Measurements from ENCODE around the gene BTNL9. TPM values are rescaled to one million over a fixed set of nuclear protein-coding genes. Genes with fewer than 3 reads are reported as not detected.
A peak's percentile ranks its signal among the peaks of the same experiment; 100 is the strongest.
"Not testable (repeated sequence)": the region's sequence is repeated elsewhere in the genome, so short reads cannot be mapped to it uniquely, and the experiment has no call there.

Gene BTNL9
- total RNA-seq, 1 donor from 2014 or later, result not detected

DNA sequence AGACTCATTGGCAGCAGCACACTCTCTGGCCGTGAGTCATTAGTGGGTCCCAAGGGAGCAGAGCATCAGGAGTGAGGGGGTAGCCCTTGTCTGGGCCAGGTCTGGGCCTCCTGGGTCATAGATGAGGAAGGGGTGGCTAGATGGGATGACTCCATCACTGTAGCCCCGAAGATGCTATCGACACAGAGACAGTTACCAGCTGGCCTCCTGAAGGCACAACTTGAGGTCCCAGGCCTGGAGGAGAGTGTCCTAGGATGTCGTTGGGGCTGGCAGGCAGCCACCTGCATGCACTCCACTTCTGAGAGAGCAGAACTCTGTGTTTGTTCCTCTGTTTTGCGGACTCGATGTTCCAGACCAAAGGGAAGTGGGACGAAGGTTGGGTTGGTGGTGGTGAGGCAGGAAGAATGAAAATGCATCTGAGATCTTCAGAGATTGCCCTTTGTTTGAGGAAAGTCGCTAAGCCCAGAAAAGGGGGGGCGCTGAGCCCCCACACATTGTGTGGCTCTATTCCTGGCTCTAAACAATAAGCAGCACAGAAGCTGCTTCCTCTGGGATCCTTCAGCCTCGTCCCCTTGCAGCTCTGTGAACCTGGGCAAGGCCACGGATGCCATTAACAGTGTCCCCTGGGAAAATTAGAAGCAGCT is 4.7 kb downstream of the BTNL9 start:
- FAIRE-seq (no peak), DNase-seq (ENCODE audit: low read depth) (no peak)
- H3K4me3 ChIP-seq (ENCODE audit: low read depth, low read length), result no peak overlapping the region
- TF ChIP-seq, protein P1, sequence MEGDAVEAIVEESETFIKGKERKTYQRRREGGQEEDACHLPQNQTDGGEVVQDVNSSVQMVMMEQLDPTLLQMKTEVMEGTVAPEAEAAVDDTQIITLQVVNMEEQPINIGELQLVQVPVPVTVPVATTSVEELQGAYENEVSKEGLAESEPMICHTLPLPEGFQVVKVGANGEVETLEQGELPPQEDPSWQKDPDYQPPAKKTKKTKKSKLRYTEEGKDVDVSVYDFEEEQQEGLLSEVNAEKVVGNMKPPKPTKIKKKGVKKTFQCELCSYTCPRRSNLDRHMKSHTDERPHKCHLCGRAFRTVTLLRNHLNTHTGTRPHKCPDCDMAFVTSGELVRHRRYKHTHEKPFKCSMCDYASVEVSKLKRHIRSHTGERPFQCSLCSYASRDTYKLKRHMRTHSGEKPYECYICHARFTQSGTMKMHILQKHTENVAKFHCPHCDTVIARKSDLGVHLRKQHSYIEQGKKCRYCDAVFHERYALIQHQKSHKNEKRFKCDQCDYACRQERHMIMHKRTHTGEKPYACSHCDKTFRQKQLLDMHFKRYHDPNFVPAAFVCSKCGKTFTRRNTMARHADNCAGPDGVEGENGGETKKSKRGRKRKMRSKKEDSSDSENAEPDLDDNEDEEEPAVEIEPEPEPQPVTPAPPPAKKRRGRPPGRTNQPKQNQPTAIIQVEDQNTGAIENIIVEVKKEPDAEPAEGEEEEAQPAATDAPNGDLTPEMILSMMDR (IDR thresholded peaks at IDR 0.05; ENCODE audit: insufficient read depth, low read length, severe bottlenecking), result no peak
- no peaks in the 10 kb centered on the region for H3K36me3 ChIP-seq (ENCODE audit: control insufficient read depth, insufficient read depth, low read length)
- H3K27me3 ChIP-seq (ENCODE audit: control insufficient read depth, insufficient read depth, low read length), result no peaks in the 10 kb centered on the region

DNA sequence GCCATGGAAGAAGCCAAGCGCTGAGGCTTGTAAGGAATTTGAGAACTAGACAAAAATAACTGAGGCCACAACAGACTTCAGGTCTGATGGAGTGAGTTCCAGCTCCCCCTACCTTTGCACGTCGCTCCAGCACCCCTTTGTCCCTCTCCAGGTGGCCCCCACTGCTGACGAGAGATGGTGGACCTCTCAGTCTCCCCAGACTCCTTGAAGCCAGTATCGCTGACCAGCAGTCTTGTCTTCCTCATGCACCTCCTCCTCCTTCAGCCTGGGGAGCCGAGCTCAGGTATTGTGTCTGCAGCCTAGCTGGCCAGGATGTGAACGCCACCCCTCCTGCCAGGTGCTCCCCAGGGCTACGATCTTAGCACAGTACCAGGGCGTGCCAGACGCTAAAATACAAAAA is 5.2 kb downstream of the BTNL9 start:
- DNase-seq (ENCODE audit: low read depth) (no peak), FAIRE-seq (no peak)
- TF ChIP-seq, protein P1 (IDR thresholded peaks at IDR 0.05; ENCODE audit: insufficient read depth, low read length, severe bottlenecking), result no peak
- H3K4me3 ChIP-seq (ENCODE audit: low read depth, low read length), result no peak overlapping the region
- no peaks in the 10 kb centered on the region for H3K27me3 ChIP-seq (ENCODE audit: control insufficient read depth, insufficient read depth, low read length)
- H3K36me3 ChIP-seq (ENCODE audit: control insufficient read depth, insufficient read depth, low read length), result no peaks in the 10 kb centered on the region

DNA sequence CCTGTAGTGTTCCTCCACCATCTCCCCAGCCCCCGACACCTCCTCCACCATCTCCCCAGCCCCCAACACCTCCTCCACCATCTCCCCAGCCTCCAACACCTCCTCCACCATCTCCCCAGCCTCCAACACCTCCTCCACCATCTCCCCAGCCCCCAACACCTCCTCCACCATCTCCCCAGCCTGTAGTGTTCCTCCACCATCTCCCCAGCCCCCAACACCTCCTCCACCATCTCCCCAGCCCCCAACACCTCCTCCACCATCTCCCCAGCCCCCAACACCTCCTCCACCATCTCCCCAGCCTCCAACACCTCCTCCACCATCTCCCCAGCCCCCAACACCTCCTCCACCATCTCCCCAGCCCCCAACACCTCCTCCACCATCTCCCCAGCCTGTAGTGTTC is 5.8 kb downstream of the BTNL9 start:
- H3K36me3 ChIP-seq (ENCODE audit: control insufficient read depth, insufficient read depth, low read length); H3K4me3 ChIP-seq (ENCODE audit: low read depth, low read length); H3K27me3 ChIP-seq (ENCODE audit: control insufficient read depth, insufficient read depth, low read length); DNase-seq (ENCODE audit: low read depth): not testable (repeated sequence)
- FAIRE-seq, result peak; percentile 83

DNA sequence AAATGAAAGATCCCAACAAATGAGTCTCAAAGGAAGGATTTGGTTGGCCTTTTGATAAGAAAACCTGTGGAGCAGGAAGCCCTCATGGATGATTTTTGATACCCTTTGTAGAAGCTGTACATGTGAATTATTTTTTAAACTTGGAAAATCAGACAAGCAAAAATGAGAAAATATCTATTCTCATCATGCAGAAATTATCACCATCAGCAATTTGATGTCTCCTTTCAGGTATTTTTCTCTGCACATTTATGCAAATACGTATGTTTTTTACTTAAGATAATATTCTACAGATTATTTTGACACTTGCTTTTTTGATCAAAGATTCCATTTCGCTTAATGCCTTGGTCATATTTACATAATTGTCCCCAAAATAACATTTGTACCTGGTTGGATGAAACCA is 7.2 kb downstream of the BTNL9 start:
- Histone ChIP-seq H3K27me3 (ENCODE audit: control insufficient read depth, insufficient read depth, low read length) (peaks cover 2% of the 10 kb centered on the region), H3K36me3 (ENCODE audit: control insufficient read depth, insufficient read depth, low read length) (no peaks in the 10 kb centered on the region), H3K4me3 (ENCODE audit: low read depth, low read length) (no peak overlapping the region)
- FAIRE-seq (no peak), DNase-seq (ENCODE audit: low read depth) (no peak)
- TF ChIP-seq, protein P1 (IDR thresholded peaks at IDR 0.05; ENCODE audit: insufficient read depth, low read length, severe bottlenecking), result no peak

DNA sequence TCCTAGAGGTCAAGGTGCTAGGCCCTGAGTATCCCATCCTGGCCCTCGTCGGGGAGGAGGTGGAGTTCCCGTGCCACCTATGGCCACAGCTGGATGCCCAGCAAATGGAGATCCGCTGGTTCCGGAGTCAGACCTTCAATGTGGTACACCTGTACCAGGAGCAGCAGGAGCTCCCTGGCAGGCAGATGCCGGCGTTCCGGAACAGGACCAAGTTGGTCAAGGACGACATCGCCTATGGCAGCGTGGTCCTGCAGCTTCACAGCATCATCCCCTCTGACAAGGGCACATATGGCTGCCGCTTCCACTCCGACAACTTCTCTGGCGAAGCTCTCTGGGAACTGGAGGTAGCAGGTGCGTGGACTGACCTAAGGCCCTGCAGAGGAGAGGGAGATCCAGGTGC is 7.9 kb downstream of the BTNL9 start:
- peaks cover 2% of the 10 kb centered on the region for H3K27me3 ChIP-seq (ENCODE audit: control insufficient read depth, insufficient read depth, low read length)
- TF ChIP-seq, protein P1 (IDR thresholded peaks at IDR 0.05; ENCODE audit: insufficient read depth, low read length, severe bottlenecking), result no peak
- no peak overlapping the region for H3K4me3 ChIP-seq (ENCODE audit: low read depth, low read length)
- FAIRE-seq (no peak), DNase-seq (ENCODE audit: low read depth) (no peak)
- no peaks in the 10 kb centered on the region for H3K36me3 ChIP-seq (ENCODE audit: control insufficient read depth, insufficient read depth, low read length)

DNA sequence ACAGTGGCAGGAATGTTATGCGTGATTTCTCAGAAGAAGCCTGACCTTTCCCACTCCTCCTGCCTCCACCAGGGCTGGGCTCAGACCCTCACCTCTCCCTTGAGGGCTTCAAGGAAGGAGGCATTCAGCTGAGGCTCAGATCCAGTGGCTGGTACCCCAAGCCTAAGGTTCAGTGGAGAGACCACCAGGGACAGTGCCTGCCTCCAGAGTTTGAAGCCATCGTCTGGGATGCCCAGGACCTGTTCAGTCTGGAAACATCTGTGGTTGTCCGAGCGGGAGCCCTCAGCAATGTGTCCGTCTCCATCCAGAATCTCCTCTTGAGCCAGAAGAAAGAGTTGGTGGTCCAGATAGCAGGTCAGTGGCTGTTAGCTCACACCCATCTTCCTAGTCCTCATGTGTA is 9.9 kb downstream of the BTNL9 start:
- H3K27me3 ChIP-seq (ENCODE audit: control insufficient read depth, insufficient read depth, low read length), result peaks cover 17% of the 10 kb centered on the region
- TF ChIP-seq, protein P1 (IDR thresholded peaks at IDR 0.05; ENCODE audit: insufficient read depth, low read length, severe bottlenecking), result no peak
- FAIRE-seq (peak; percentile 43), DNase-seq (ENCODE audit: low read depth) (no peak)
- H3K36me3 ChIP-seq (ENCODE audit: control insufficient read depth, insufficient read depth, low read length), result no peaks in the 10 kb centered on the region
- no peak overlapping the region for H3K4me3 ChIP-seq (ENCODE audit: low read depth, low read length)

All from bronchial epithelial cell (primary cell).